Memory B cell (primary cell): ENCODE measurements around the gene PHF12.
A peak's percentile ranks its signal among the peaks of the same experiment; 100 is the strongest.
"Not testable (repeated sequence)": the region's sequence is repeated elsewhere in the genome, so short reads cannot be mapped to it uniquely, and the experiment has no call there.

Source experiments
- ATAC-seq: fragments of 150-1000 bp; cut with Tn5 transposase; 2 replicates; pipeline ENCODE4 v1.10.0; 2021; ENCODE audit warnings: low read depth, mild to moderate bottlenecking, moderate library complexity
- DNase-seq, 2 donors: peaks; one replicate each; pipeline ENCODE4 v3.0.0; 2022; ENCODE audit warnings: low spot score in 2 of 2
- H3K27ac Mint-ChIP-seq: one replicate; pipeline ENCODE4 v1.8.0; 2022; ENCODE audit warnings: mild to moderate bottlenecking, moderate library complexity, mixed read lengths
- H3K27me3 Mint-ChIP-seq: one replicate; pipeline ENCODE4 v1.8.0; 2022; ENCODE audit warnings: mixed read lengths
- H3K36me3 Mint-ChIP-seq: one replicate; pipeline ENCODE4 v1.8.0; 2022; ENCODE audit warnings: mild to moderate bottlenecking, mixed read lengths
- H3K4me1 Mint-ChIP-seq: one replicate; pipeline ENCODE4 v1.8.0; 2022; ENCODE audit warnings: mixed read lengths
- H3K4me3 Mint-ChIP-seq: one replicate; pipeline ENCODE4 v1.8.0; 2022; ENCODE audit warnings: mild to moderate bottlenecking, moderate library complexity, mixed read lengths
- H3K9me3 Mint-ChIP-seq: one replicate; pipeline ENCODE4 v1.8.0; 2022; ENCODE audit warnings: mixed read lengths

The PHF12 gene

GRCh38 chr17:28942925-28943324, 8.4 kb downstream of the PHF12 start:
- Mint-ChIP-seq H3K9me3 (no peaks in the 10 kb centered on the region), H3K4me3 (no peak overlapping the region), H3K36me3 (peaks cover 2% of the 10 kb centered on the region), H3K27me3 (no peaks in the 10 kb centered on the region), H3K27ac (no peak overlapping the region), H3K4me1 (peaks cover 41% of the 10 kb centered on the region)
- no peak for DNase-seq
- ATAC-seq = no peak

- Mint-ChIP-seq H3K27ac (no peak overlapping the region), H3K27me3 (no peaks in the 10 kb centered on the region), H3K9me3 (no peaks in the 10 kb centered on the region), H3K4me1 (peaks cover 43% of the 10 kb centered on the region), H3K36me3 (peaks cover 5% of the 10 kb centered on the region), H3K4me3 (no peak overlapping the region)
- ATAC-seq (no peak), DNase-seq (no peak)
Measured at GRCh38 chr17:28941251-28941650, 10.1 kb downstream of the PHF12 start.

GRCh38 chr17:28940675-28941074, 10.6 kb downstream of the PHF12 start:
- peaks cover 3% of the 10 kb centered on the region for H3K36me3 Mint-ChIP-seq
- H3K27me3 Mint-ChIP-seq = no peaks in the 10 kb centered on the region
- H3K4me1 Mint-ChIP-seq = peaks cover 42% of the 10 kb centered on the region
- H3K9me3 Mint-ChIP-seq = no peaks in the 10 kb centered on the region
- ATAC-seq = no peak
- no peak for DNase-seq
- H3K4me3 Mint-ChIP-seq = no peak overlapping the region
- H3K27ac Mint-ChIP-seq = no peak overlapping the region

GRCh38 chr17:28940142-28940541, 11.2 kb downstream of the PHF12 start:
- no peaks in the 10 kb centered on the region for H3K27me3 Mint-ChIP-seq
- H3K4me3 Mint-ChIP-seq = no peak overlapping the region
- H3K4me1 Mint-ChIP-seq = peaks cover 36% of the 10 kb centered on the region
- DNase-seq (no peak), ATAC-seq (no peak)
- no peak overlapping the region for H3K27ac Mint-ChIP-seq
- H3K9me3 Mint-ChIP-seq = no peaks in the 10 kb centered on the region
- H3K36me3 Mint-ChIP-seq = peaks cover 3% of the 10 kb centered on the region

GRCh38 chr17:28938552-28938951, 12.8 kb downstream of the PHF12 start:
- Mint-ChIP-seq H3K4me1 (peaks cover 36% of the 10 kb centered on the region), H3K4me3 (no peak overlapping the region), H3K36me3 (peaks cover 4% of the 10 kb centered on the region), H3K9me3 (no peaks in the 10 kb centered on the region), H3K27ac (peak overlapping the region; percentile 65), H3K27me3 (no peaks in the 10 kb centered on the region)
- DNase-seq (no peak), ATAC-seq (no peak)

GRCh38 chr17:28937044-28937729, 14.1 kb downstream of the PHF12 start:
- no peak for ATAC-seq
- Mint-ChIP-seq H3K36me3 (peaks cover 4% of the 10 kb centered on the region), H3K27me3 (no peaks in the 10 kb centered on the region), H3K4me3 (no peak overlapping the region), H3K9me3 (no peaks in the 10 kb centered on the region), H3K4me1 (peaks cover 38% of the 10 kb centered on the region), H3K27ac (no peak overlapping the region)
- no peak for DNase-seq

- H3K4me3 Mint-ChIP-seq = no peak overlapping the region
- peak overlapping the region; percentile 76 for H3K27ac Mint-ChIP-seq
- DNase-seq (no peak), ATAC-seq (no peak)
- H3K9me3 Mint-ChIP-seq = no peaks in the 10 kb centered on the region
- peaks cover 39% of the 10 kb centered on the region for H3K4me1 Mint-ChIP-seq
- H3K36me3 Mint-ChIP-seq = peaks cover 4% of the 10 kb centered on the region
- H3K27me3 Mint-ChIP-seq = no peaks in the 10 kb centered on the region
Measured at GRCh38 chr17:28935744-28936460, 15.4 kb downstream of the PHF12 start.

GRCh38 chr17:28934508-28934907, 16.8 kb downstream of the PHF12 start:
- not testable (repeated sequence) for DNase-seq, H3K27me3 Mint-ChIP-seq, H3K4me3 Mint-ChIP-seq, ATAC-seq, H3K27ac Mint-ChIP-seq, H3K9me3 Mint-ChIP-seq, H3K36me3 Mint-ChIP-seq
- peaks cover 39% of the 10 kb centered on the region for H3K4me1 Mint-ChIP-seq

GRCh38 chr17:28929787-28930186, 21.5 kb downstream of the PHF12 start:
- DNase-seq (no peak), ATAC-seq (no peak)
- no peaks in the 10 kb centered on the region for H3K9me3 Mint-ChIP-seq
- H3K36me3 Mint-ChIP-seq = peaks cover 8% of the 10 kb centered on the region
- no peak overlapping the region for H3K4me3 Mint-ChIP-seq
- H3K4me1 Mint-ChIP-seq = peaks cover 40% of the 10 kb centered on the region
- no peaks in the 10 kb centered on the region for H3K27me3 Mint-ChIP-seq
- peak overlapping the region; percentile 80 for H3K27ac Mint-ChIP-seq

- Mint-ChIP-seq H3K36me3 (peaks cover 11% of the 10 kb centered on the region), H3K27me3 (no peaks in the 10 kb centered on the region), H3K9me3 (no peaks in the 10 kb centered on the region), H3K4me1 (peaks cover 32% of the 10 kb centered on the region), H3K4me3 (no peak overlapping the region), H3K27ac (peak overlapping the region; percentile 94)
- DNase-seq (no peak), ATAC-seq (no peak)
Measured at GRCh38 chr17:28928061-28928460, 23.3 kb downstream of the PHF12 start.

GRCh38 chr17:28926786-28927185, 24.5 kb downstream of the PHF12 start:
- H3K4me1 Mint-ChIP-seq = peaks cover 32% of the 10 kb centered on the region
- H3K27ac Mint-ChIP-seq = peak overlapping the region; percentile 94
- H3K36me3 Mint-ChIP-seq = peaks cover 17% of the 10 kb centered on the region
- ATAC-seq (no peak), DNase-seq (no peak)
- H3K9me3 Mint-ChIP-seq = no peaks in the 10 kb centered on the region
- no peak overlapping the region for H3K4me3 Mint-ChIP-seq
- H3K27me3 Mint-ChIP-seq = no peaks in the 10 kb centered on the region

- DNase-seq = no peak
- no peak for ATAC-seq
- peaks cover 21% of the 10 kb centered on the region for H3K36me3 Mint-ChIP-seq
- peak overlapping the region; percentile 94 for H3K27ac Mint-ChIP-seq
- H3K9me3 Mint-ChIP-seq = no peaks in the 10 kb centered on the region
- peaks cover 28% of the 10 kb centered on the region for H3K4me1 Mint-ChIP-seq
- no peak overlapping the region for H3K4me3 Mint-ChIP-seq
- no peaks in the 10 kb centered on the region for H3K27me3 Mint-ChIP-seq
Measured at GRCh38 chr17:28926366-28926765, 25.0 kb downstream of the PHF12 start.

- H3K36me3 Mint-ChIP-seq = peaks cover 23% of the 10 kb centered on the region
- H3K27me3 Mint-ChIP-seq = no peaks in the 10 kb centered on the region
- DNase-seq (no peak), ATAC-seq (peak; percentile 95)
- H3K4me1 Mint-ChIP-seq = peaks cover 28% of the 10 kb centered on the region
- H3K9me3 Mint-ChIP-seq = no peaks in the 10 kb centered on the region
- peak overlapping the region; percentile 94 for H3K27ac Mint-ChIP-seq
- H3K4me3 Mint-ChIP-seq = peak overlapping the region; percentile 15
Measured at GRCh38 chr17:28925912-28926365, 25.4 kb downstream of the PHF12 start.

GRCh38 chr17:28920201-28920600, 31.1 kb downstream of the PHF12 start:
- peaks cover 39% of the 10 kb centered on the region for H3K36me3 Mint-ChIP-seq
- DNase-seq (no peak), ATAC-seq (no peak)
- H3K27me3 Mint-ChIP-seq = no peaks in the 10 kb centered on the region
- H3K27ac Mint-ChIP-seq = no peak overlapping the region
- H3K4me1 Mint-ChIP-seq = peaks cover 4% of the 10 kb centered on the region
- H3K4me3 Mint-ChIP-seq = no peak overlapping the region
- H3K9me3 Mint-ChIP-seq = no peaks in the 10 kb centered on the region
